Epithelial cell of esophagus (primary cell): Measurements from ENCODE around the gene FSD1L.
A peak's percentile ranks its signal among the peaks of the same experiment; 100 is the strongest.

ENCODE experiments used
- DNase-seq: peaks from one replicate; pipeline ENCODE4 v3.0.0; 2010; ENCODE audit warnings: low read depth
- H3K4me3 ChIP-seq: 2 replicates; pipeline ENCODE4 v1.5.1; 2011; ENCODE audit warnings: mild to moderate bottlenecking, low read length, control low read depth
- CTCF ChIP-seq: IDR thresholded peaks from 2 replicates; pipeline ENCODE4 v1.5.1; 2011; ENCODE audit warnings: low read depth, mild to moderate bottlenecking, low read length, control low read depth, inconsistent platforms; ENCODE audit not compliant: insufficient read depth; ENCODE audit errors: missing control alignments

Gene FSD1L

GRCh38 chr9:105447814-105448812, at the start of gene FSD1L:
Gene FSD1L, plus strand, starts transcription at chr9:105448034. Its CDS starts 187 bp downstream, at chr9:105448221.
- DNase-seq = peak; percentile 94
- peak; percentile 30 for TF ChIP-seq CTCF
- H3K4me3 ChIP-seq = peak within 1 kb of the TSS; percentile 71

GRCh38 chr9:105399117-105399516, 48.7 kb upstream of the FSD1L start:
- no peak for DNase-seq
- H3K4me3 ChIP-seq = no peak overlapping the region
- no peak for TF ChIP-seq CTCF

- no peak for DNase-seq
- no peak for TF ChIP-seq CTCF
These were observed 46.2 kb upstream of the FSD1L start for GRCh38 chr9:105401651-105402050.

GRCh38 chr9:105403552-105404248, 44.1 kb upstream of the FSD1L start:
- H3K4me3 ChIP-seq = no peak overlapping the region
- no peak for TF ChIP-seq CTCF
- no peak for DNase-seq

More at GRCh38 chr9:105401651-105402050, 46.2 kb upstream of the FSD1L start:
- no peak overlapping the region for H3K4me3 ChIP-seq

DNA sequence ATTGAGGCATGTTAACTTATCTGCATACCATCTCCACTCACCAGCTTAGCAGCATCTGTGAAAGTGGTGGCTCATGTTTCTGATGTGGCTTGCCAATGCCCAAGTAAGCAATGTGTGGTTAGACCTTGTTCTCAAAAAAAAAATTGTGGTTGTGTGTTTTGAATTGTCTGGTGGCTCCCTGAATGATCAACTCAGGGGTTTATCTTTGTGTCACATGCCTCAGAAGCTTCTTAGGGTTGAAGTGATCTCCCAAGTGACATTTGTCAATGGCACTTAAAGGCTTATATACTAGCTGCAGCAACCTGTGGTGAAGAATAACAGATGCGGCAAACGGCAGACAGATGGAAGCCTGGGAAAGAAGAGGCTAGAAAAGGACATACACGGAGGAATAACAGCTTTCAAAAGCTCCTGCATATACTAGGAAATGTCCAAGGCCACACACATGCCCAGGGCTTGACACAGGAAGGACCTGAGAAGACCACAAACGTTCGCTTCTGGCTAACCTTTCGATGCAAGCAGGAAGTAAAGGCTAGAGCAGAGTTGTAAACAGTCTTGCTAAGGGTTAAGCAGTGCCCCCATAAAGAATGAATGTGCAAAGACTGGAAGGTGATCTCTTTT, 42.2 kb upstream of the FSD1L start:
- no peak for DNase-seq
- no peak overlapping the region for H3K4me3 ChIP-seq
- TF ChIP-seq CTCF = no peak

GRCh38 chr9:105406369-105406768, 41.5 kb upstream of the FSD1L start:
- TF ChIP-seq CTCF = no peak
- DNase-seq = no peak
- no peak overlapping the region for H3K4me3 ChIP-seq
